H1 (cell line): ENCODE data around the gene PIGL.

ENCODE experiments used
- ATF3 ChIP-seq: IDR thresholded peaks from 2 replicates; pipeline ENCODE4 v1.6.1; 2011; ENCODE audit warnings: low read depth, mild to moderate bottlenecking, low read length; ENCODE audit not compliant: insufficient read depth
- CTCF ChIP-seq, 3 experiments: IDR thresholded peaks; 1 replicate in 2 of 3; 2 replicates in 1 of 3; pipeline versions ENCODE4 v1.5.1 to v1.6.1; 2011; ENCODE audit warnings: low read length in 3 of 3, mild to moderate bottlenecking in 3 of 3, inconsistent platforms in 2 of 3, low read depth in 1 of 3, moderate library complexity in 1 of 3; ENCODE audit not compliant: insufficient read depth in 1 of 3; ENCODE audit errors: control extremely low read depth in 1 of 3
- EP300 ChIP-seq, 2 experiments: IDR thresholded peaks; 1 replicate in 1 of 2; 2 replicates in 1 of 2; pipeline ENCODE4 v1.6.1; 2011 to 2012; ENCODE audit warnings: low read depth in 2 of 2, low read length in 2 of 2, mild to moderate bottlenecking in 2 of 2, borderline replicate concordance in 1 of 2, inconsistent platforms in 1 of 2, moderate library complexity in 1 of 2
- EZH2 ChIP-seq: fragments of 200-600 bp; sonication (generic); IDR thresholded peaks from 2 replicates; pipeline ENCODE4 v1.7.1; 2012; ENCODE audit warnings: low read depth, mild to moderate bottlenecking, moderate library complexity, low read length, inconsistent platforms; ENCODE audit not compliant: severe bottlenecking
- JUN ChIP-seq: IDR thresholded peaks from 2 replicates; pipeline ENCODE4 v1.6.1; 2011; ENCODE audit warnings: low read depth, mild to moderate bottlenecking, improper control_type of control experiment, low read length
- MAX ChIP-seq: IDR thresholded peaks from 2 replicates; pipeline ENCODE4 v1.6.1; 2012; ENCODE audit warnings: inconsistent platforms
- POLR2A ChIP-seq, 2 experiments: IDR thresholded peaks; 1 replicate in 1 of 2; 2 replicates in 1 of 2; pipeline ENCODE4 v1.6.1; 2011; ENCODE audit warnings: low read depth in 2 of 2, low read length in 2 of 2, mild to moderate bottlenecking in 2 of 2; ENCODE audit errors: control extremely low read depth in 1 of 2
- POLR2AphosphoS5 ChIP-seq: IDR thresholded peaks from 2 replicates; pipeline ENCODE4 v1.6.1; 2011; ENCODE audit warnings: low read depth, low read length
- SIRT6 ChIP-seq: IDR thresholded peaks from one replicate; pipeline ENCODE4 v1.7.1; 2012; ENCODE audit warnings: low read length, inconsistent platforms

GRCh38 chr17:16285646-16286008 is 68.6 kb downstream of the PIGL start:
- TF ChIP-seq ATF3 (no peak), POLR2AphosphoS5 (no peak), CTCF (IDR thresholded peaks at IDR 0.05; ENCODE audit: control extremely low read depth in 1 of 3, insufficient read depth in 1 of 3, low read depth in 1 of 3, low read length in 3 of 3) (peak; percentile 64 to 98 (median 87)), SIRT6 (no peak), POLR2A (IDR thresholded peaks at IDR 0.05; ENCODE audit: control extremely low read depth in 1 of 2, low read depth in 2 of 2, low read length in 2 of 2) (no peak), EP300 (IDR thresholded peaks at IDR 0.05; ENCODE audit: borderline replicate concordance in 1 of 2, low read depth in 2 of 2, low read length in 2 of 2) (no peak), EZH2 (no peak), JUN (no peak), MAX (no peak)
